H9 (cell line): ENCODE results near the gene MVP. TPM values are rescaled to one million over a fixed set of nuclear protein-coding genes. Genes with fewer than 3 reads are reported as not detected.

Experiments used
- DNase-seq: peaks from one replicate; pipeline ENCODE4 v3.0.0-alpha.2; 2017
- H2AFZ ChIP-seq: one replicate; pipeline ENCODE4 v1.6.1; 2013; ENCODE audit warnings: mild to moderate bottlenecking, low read length, control low read depth, moderate library complexity
- H2AK5ac ChIP-seq: 2 replicates; pipeline ENCODE4 v1.6.1; 2013; ENCODE audit warnings: low read length, control low read depth, mixed read lengths; ENCODE audit not compliant: insufficient read length
- H2BK120ac ChIP-seq: one replicate; pipeline ENCODE4 v1.6.1; 2013; ENCODE audit warnings: low read depth, mild to moderate bottlenecking, low read length, control low read depth, inconsistent platforms; ENCODE audit not compliant: poor library complexity, severe bottlenecking
- H2BK12ac ChIP-seq: 2 replicates; pipeline ENCODE4 v1.6.1; 2013; ENCODE audit warnings: low read length, control low read depth, mixed read lengths, low read depth; ENCODE audit not compliant: insufficient read length
- H2BK15ac ChIP-seq: 2 replicates; pipeline ENCODE4 v1.6.1; 2013; ENCODE audit warnings: low read depth, low read length, control low read depth
- H2BK20ac ChIP-seq: one replicate; pipeline ENCODE4 v1.6.1; 2013; ENCODE audit warnings: low read depth, mild to moderate bottlenecking, low read length, control low read depth, inconsistent platforms; ENCODE audit not compliant: poor library complexity, severe bottlenecking
- H2BK5ac ChIP-seq: 2 replicates; pipeline ENCODE4 v1.6.1; 2013; ENCODE audit warnings: low read length, control low read depth, mixed read lengths; ENCODE audit not compliant: insufficient read length
- H3K14ac ChIP-seq: 2 replicates; pipeline ENCODE4 v1.6.1; 2013; ENCODE audit warnings: low read length, control low read depth; ENCODE audit not compliant: insufficient read depth
- H3K18ac ChIP-seq: 2 replicates; pipeline ENCODE4 v1.6.1; 2013; ENCODE audit warnings: low read depth, mild to moderate bottlenecking, mixed read lengths, low read length, control low read depth; ENCODE audit not compliant: insufficient read length
- H3K23ac ChIP-seq: 2 replicates; pipeline ENCODE4 v1.6.1; 2013; ENCODE audit warnings: low read length, control low read depth, mixed read lengths, low read depth; ENCODE audit not compliant: insufficient read length
- H3K23me2 ChIP-seq: 2 replicates; pipeline ENCODE4 v1.6.1; 2013; ENCODE audit warnings: low read depth, mild to moderate bottlenecking, mixed read lengths, low read length, control low read depth; ENCODE audit not compliant: insufficient read length, poor library complexity, severe bottlenecking
- H3K27ac ChIP-seq: 2 replicates; pipeline ENCODE4 v1.5.1; 2013; ENCODE audit warnings: low read length, control low read depth, mixed read lengths, low read depth; ENCODE audit not compliant: insufficient read length
- H3K27me3 ChIP-seq: 2 replicates; pipeline ENCODE4 v1.6.1; 2013; ENCODE audit warnings: low read length, control low read depth, inconsistent platforms; ENCODE audit not compliant: insufficient read depth
- H3K4ac ChIP-seq: 2 replicates; pipeline ENCODE4 v1.6.1; 2013; ENCODE audit warnings: low read depth, mild to moderate bottlenecking, control low read depth, inconsistent platforms, low read length, moderate library complexity
- H3K4me1 ChIP-seq: 2 replicates; pipeline ENCODE4 v1.6.1; 2013; ENCODE audit warnings: low read length, control low read depth, inconsistent platforms; ENCODE audit not compliant: insufficient read depth
- H3K4me2 ChIP-seq: 2 replicates; pipeline ENCODE4 v1.6.1; 2013; ENCODE audit warnings: low read length, control low read depth, mixed read lengths; ENCODE audit not compliant: insufficient read length, insufficient read depth
- H3K56ac ChIP-seq: 2 replicates; pipeline ENCODE4 v1.6.1; 2013; ENCODE audit warnings: low read depth, mild to moderate bottlenecking, mixed read lengths, low read length, control low read depth; ENCODE audit not compliant: insufficient read length
- H3K79me1 ChIP-seq: 2 replicates; pipeline ENCODE4 v1.6.1; 2013; ENCODE audit warnings: low read depth, mild to moderate bottlenecking, moderate library complexity, low read length, control low read depth, inconsistent platforms; ENCODE audit not compliant: insufficient read depth, poor library complexity, severe bottlenecking
- H3K79me2 ChIP-seq: 2 replicates; pipeline ENCODE4 v1.6.1; 2013; ENCODE audit warnings: low read length, control low read depth, inconsistent platforms; ENCODE audit not compliant: insufficient read depth
- H3K9ac ChIP-seq: 2 replicates; pipeline ENCODE4 v1.6.1; 2013; ENCODE audit warnings: low read length, control low read depth, mixed read lengths; ENCODE audit not compliant: insufficient read length; ENCODE audit errors: extremely low read depth
- H3K9me3 ChIP-seq: one replicate; pipeline ENCODE4 v1.6.1; 2013; ENCODE audit warnings: low read depth, low read length, inconsistent platforms; ENCODE audit not compliant: control insufficient read depth
- H3T11ph ChIP-seq: one replicate; pipeline ENCODE4 v1.6.1; 2013; ENCODE audit warnings: mild to moderate bottlenecking, low read length, control low read depth, inconsistent platforms
- H4K20me1 ChIP-seq: one replicate; pipeline ENCODE4 v1.6.1; 2013; ENCODE audit not compliant: control insufficient read depth, insufficient read length, insufficient read depth
- H4K5ac ChIP-seq: 2 replicates; pipeline ENCODE4 v1.6.1; 2013; ENCODE audit warnings: low read depth, mild to moderate bottlenecking, mixed read lengths, low read length, control low read depth; ENCODE audit not compliant: insufficient read length
- H4K8ac ChIP-seq: replicated peaks from 2 replicates; pipeline ENCODE4 v1.6.1; 2013; ENCODE audit warnings: low read length, control low read depth, mixed read lengths, low read depth; ENCODE audit not compliant: insufficient read length
- H4K91ac ChIP-seq: 2 replicates; pipeline ENCODE4 v1.6.1; 2013; ENCODE audit warnings: low read depth, mild to moderate bottlenecking, moderate library complexity, mixed read lengths, low read length, control low read depth; ENCODE audit not compliant: insufficient read length
- H3K27ac Mint-ChIP-seq, 3 experiments: 2 replicates in 2 of 3; 3 replicates in 1 of 3; pipeline ENCODE4 v1.8.0; 2020 to 2021; ENCODE audit warnings: mixed read lengths in 3 of 3, mild to moderate bottlenecking in 1 of 3, moderate library complexity in 1 of 3
- H3K27me3 Mint-ChIP-seq: 2 replicates; pipeline ENCODE4 v1.8.0; 2021; ENCODE audit warnings: low read depth, mild to moderate bottlenecking, moderate library complexity, mixed read lengths
- H3K36me3 Mint-ChIP-seq, 3 experiments: 2 replicates in 2 of 3; 3 replicates in 1 of 3; pipeline ENCODE4 v1.8.0; 2020 to 2021; ENCODE audit warnings: low read depth in 3 of 3, mixed read lengths in 3 of 3; ENCODE audit not compliant: insufficient read depth in 1 of 3
- H3K4me1 Mint-ChIP-seq, 2 experiments: 2 replicates each; pipeline ENCODE4 v1.8.0; 2020; ENCODE audit warnings: mixed read lengths in 2 of 2
- H3K4me3 Mint-ChIP-seq, 2 experiments: 2 replicates in 1 of 2; 3 replicates in 1 of 2; pipeline ENCODE4 v1.8.0; 2020 to 2021; ENCODE audit warnings: mild to moderate bottlenecking in 2 of 2, mixed read lengths in 2 of 2, moderate library complexity in 1 of 2
- H3K9me3 Mint-ChIP-seq, 2 experiments: 2 replicates in 1 of 2; 3 replicates in 1 of 2; pipeline ENCODE4 v1.8.0; 2020; ENCODE audit warnings: mild to moderate bottlenecking in 2 of 2, mixed read lengths in 2 of 2, moderate library complexity in 1 of 2
- CTCF ChIP-seq: fragments of 200-600 bp; sonication (generic); conservative IDR thresholded peaks from 3 replicates; pipeline ENCODE4 v1.8.0; 2021; ENCODE audit warnings: antibody characterized with exemption, mild to moderate bottlenecking
- WGBS: extraction: QIAGEN DNeasy Blood & Tissue Kit; methylation state at CpG from one replicate; pipeline ENCODE4 v1.1.7; 2013; ENCODE audit warnings: missing lambda C conversion rate, low lambda C conversion rate, mixed read lengths; ENCODE audit not compliant: insufficient read length; ENCODE audit errors: extremely low coverage; 5-methylcytosine and 5-hydroxymethylcytosine counted together
- total RNA-seq: library from RNA; stranded (reverse); gene quantifications from 2 replicates; pipeline ENCODE4 v1.2.1, GENCODE V29; 2021

Gene MVP
- total RNA-seq, 1 experiment from 2014 or later = 3.1 TPM

- Mint-ChIP-seq H3K27me3 (no peaks in the 10 kb centered on the region), H3K9me3 (no peaks in the 10 kb centered on the region; a peak in 1 of 5 replicates), H3K4me1 (peaks cover 6 to 7% of the 10 kb centered on the region in 2 experiments), H3K36me3 (peaks cover 9 to 34% (median 26%) of the 10 kb centered on the region in 3 experiments; a peak in 6 of 7 replicates), H3K27ac (no peak overlapping the region), H3K4me3 (no peak overlapping the region)
- no peak overlapping the region for H3K18ac ChIP-seq
- no peak for TF ChIP-seq CTCF
- H3K27me3 ChIP-seq = no peaks in the 10 kb centered on the region
- no peak overlapping the region for H2BK20ac ChIP-seq
- no peak overlapping the region for H2BK12ac ChIP-seq
- H3K14ac ChIP-seq = no peak overlapping the region; the same call in 1 of the 2 replicates
- no peak overlapping the region for H3K23ac ChIP-seq
- H2AFZ ChIP-seq = no peak overlapping the region
- WGBS = no CpG with 5 or more reads among the region's 6 CpGs
- H2BK5ac ChIP-seq = no peak overlapping the region
- H2AK5ac ChIP-seq = no peak overlapping the region
- H2BK15ac ChIP-seq = no peak overlapping the region
- H4K8ac ChIP-seq = no peak overlapping the region
- no peak for DNase-seq
- no peaks in the 10 kb centered on the region for H3K79me1 ChIP-seq
- H4K20me1 ChIP-seq = no peaks in the 10 kb centered on the region
- H3K27ac ChIP-seq = no peak overlapping the region
- H2BK120ac ChIP-seq = no peak overlapping the region
- no peaks in the 10 kb centered on the region for H3K9me3 ChIP-seq
- no peak overlapping the region for H3T11ph ChIP-seq
- no peak overlapping the region for H3K56ac ChIP-seq
- no peak overlapping the region for H3K4me2 ChIP-seq
- H3K79me2 ChIP-seq = no peaks in the 10 kb centered on the region
- no peak overlapping the region for H3K9ac ChIP-seq
- no peaks in the 10 kb centered on the region for H3K23me2 ChIP-seq
- no peak overlapping the region for H3K4ac ChIP-seq
- H4K5ac ChIP-seq = no peak overlapping the region
- H3K4me1 ChIP-seq = no peaks in the 10 kb centered on the region; the same call in 1 of the 2 replicates
- no peak overlapping the region for H4K91ac ChIP-seq
Observed at GRCh38 chr16:29892458-29892813, 72.2 kb downstream of the MVP start.
